Retina (tissue), 1 donor: ENCODE measurements around the gene SLC12A2.

Experiments
- DNase-seq: peaks from one replicate; pipeline ENCODE4 v3.0.0-alpha.2; 2016

Gene SLC12A2

GRCh38 chr5:128172102-128172501, 88.5 kb downstream of the SLC12A2 start:
- no peak for DNase-seq

- no peak for DNase-seq
These were observed 91.4 kb downstream of the SLC12A2 start for GRCh38 chr5:128174951-128175350.

GRCh38 chr5:128192368-128192767, 108.8 kb downstream of the SLC12A2 start:
- no peak for DNase-seq

GRCh38 chr5:128193665-128194390, 110.3 kb downstream of the SLC12A2 start:
- DNase-seq = no peak

- DNase-seq = no peak
These were observed 111.8 kb downstream of the SLC12A2 start for GRCh38 chr5:128195316-128195715.

GRCh38 chr5:128196080-128196479, 112.5 kb downstream of the SLC12A2 start:
- no peak for DNase-seq

- DNase-seq = no peak
These were observed 113.2 kb downstream of the SLC12A2 start for GRCh38 chr5:128196791-128197190.

- no peak for DNase-seq
These were observed 114.4 kb downstream of the SLC12A2 start for GRCh38 chr5:128197896-128198522.

GRCh38 chr5:128199104-128199503, 115.5 kb downstream of the SLC12A2 start:
- no peak for DNase-seq

GRCh38 chr5:128199611-128200010, 116.0 kb downstream of the SLC12A2 start:
- DNase-seq = no peak

- DNase-seq = peak; percentile 87
These were observed 117.7 kb downstream of the SLC12A2 start for GRCh38 chr5:128201065-128201926.

GRCh38 chr5:128202320-128202719, 118.8 kb downstream of the SLC12A2 start:
- DNase-seq = no peak

GRCh38 chr5:128208436-128208835, 124.9 kb downstream of the SLC12A2 start:
- no peak for DNase-seq

GRCh38 chr5:128212191-128212806, 128.7 kb downstream of the SLC12A2 start:
- no peak for DNase-seq

GRCh38 chr5:128213340-128213739, 129.8 kb downstream of the SLC12A2 start:
- DNase-seq = peak; percentile 51

- DNase-seq = no peak
These were observed 130.3 kb downstream of the SLC12A2 start for GRCh38 chr5:128213833-128214232.

GRCh38 chr5:128216285-128216684, 132.7 kb downstream of the SLC12A2 start:
- DNase-seq = no peak

GRCh38 chr5:128216860-128217531, 133.4 kb downstream of the SLC12A2 start:
- DNase-seq = no peak

GRCh38 chr5:128220841-128221240, 137.3 kb downstream of the SLC12A2 start:
- DNase-seq = no peak

- DNase-seq = no peak
These were observed 140.8 kb downstream of the SLC12A2 start for GRCh38 chr5:128224336-128224735.

- DNase-seq = no peak
These were observed 141.9 kb downstream of the SLC12A2 start for GRCh38 chr5:128225245-128226030.

GRCh38 chr5:128228008-128228407, 144.4 kb downstream of the SLC12A2 start:
- DNase-seq = no peak
